Parathyroid adenoma (tissue), 2 donors: Measurements from ENCODE around the gene PCSK6.

Experiments
- H2AFZ ChIP-seq: fragments of 300-600 bp; sonication (generic); one replicate; pipeline ENCODE4 v1.7.0; 2017; ENCODE audit warnings: antibody characterized with exemption, mild to moderate bottlenecking
- H3K27ac ChIP-seq: fragments of 300-600 bp; sonication (generic); one replicate; pipeline ENCODE4 v1.7.0; 2017
- H3K27me3 ChIP-seq: fragments of 300-600 bp; sonication (generic); one replicate; pipeline ENCODE4 v1.7.0; 2017; ENCODE audit warnings: low read length; ENCODE audit not compliant: control insufficient read depth, insufficient read depth
- H3K36me3 ChIP-seq: fragments of 300-600 bp; sonication (generic); one replicate; pipeline ENCODE4 v1.7.0; 2017; ENCODE audit warnings: low read length; ENCODE audit not compliant: control insufficient read depth, insufficient read depth
- H3K4me1 ChIP-seq: fragments of 300-600 bp; sonication (generic); one replicate; pipeline ENCODE4 v1.7.0; 2017; ENCODE audit warnings: control low read depth
- H3K4me2 ChIP-seq: fragments of 300-600 bp; sonication (generic); one replicate; pipeline ENCODE4 v1.7.0; 2017; ENCODE audit warnings: low read length
- H3K4me3 ChIP-seq: fragments of 300-600 bp; sonication (generic); one replicate; pipeline ENCODE4 v1.7.0; 2017; ENCODE audit warnings: low read depth, low read length
- H3K79me2 ChIP-seq: fragments of 300-600 bp; sonication (generic); one replicate; pipeline ENCODE4 v1.7.0; 2017; ENCODE audit warnings: control low read depth
- H3K9ac ChIP-seq: fragments of 300-600 bp; sonication (generic); one replicate; pipeline ENCODE4 v1.7.0; 2017; ENCODE audit warnings: mild to moderate bottlenecking
- H3K9me3 ChIP-seq: fragments of 300-600 bp; sonication (generic); one replicate; pipeline ENCODE4 v1.7.0; 2017; ENCODE audit warnings: low read length; ENCODE audit not compliant: control insufficient read depth
- CTCF ChIP-seq: fragments of 300-600 bp; sonication (generic); IDR thresholded peaks from one replicate; pipeline ENCODE4 v1.7.0; 2017; ENCODE audit warnings: antibody characterized with exemption, mild to moderate bottlenecking
- donor health status: primary hyperparathyroidism.

The PCSK6 gene

GRCh38 chr15:101498717-101499480, 9.4 kb upstream of the PCSK6 start:
- no peaks in the 10 kb centered on the region for H3K36me3 ChIP-seq
- no peaks in the 10 kb centered on the region for H3K9me3 ChIP-seq
- H3K4me1 ChIP-seq = no peaks in the 10 kb centered on the region
- H3K27me3 ChIP-seq = no peaks in the 10 kb centered on the region
- H2AFZ ChIP-seq = no peak overlapping the region
- no peaks in the 10 kb centered on the region for H3K79me2 ChIP-seq
- H3K27ac ChIP-seq = no peak overlapping the region
- TF ChIP-seq CTCF = no peak
- H3K9ac ChIP-seq = no peak overlapping the region
- H3K4me3 ChIP-seq = no peak overlapping the region
- H3K4me2 ChIP-seq = no peak overlapping the region

GRCh38 chr15:101498076-101498716, 8.7 kb upstream of the PCSK6 start:
- H2AFZ ChIP-seq = no peak overlapping the region
- H3K79me2 ChIP-seq = no peaks in the 10 kb centered on the region
- no peaks in the 10 kb centered on the region for H3K4me1 ChIP-seq
- H3K9me3 ChIP-seq = no peaks in the 10 kb centered on the region
- H3K27me3 ChIP-seq = no peaks in the 10 kb centered on the region
- H3K4me2 ChIP-seq = no peak overlapping the region
- no peak overlapping the region for H3K4me3 ChIP-seq
- H3K27ac ChIP-seq = no peak overlapping the region
- H3K36me3 ChIP-seq = no peaks in the 10 kb centered on the region
- no peak overlapping the region for H3K9ac ChIP-seq
- no peak for TF ChIP-seq CTCF

GRCh38 chr15:101497484-101498034, 8.1 kb upstream of the PCSK6 start:
- no peaks in the 10 kb centered on the region for H3K79me2 ChIP-seq
- H2AFZ ChIP-seq = no peak overlapping the region
- no peak for TF ChIP-seq CTCF
- no peak overlapping the region for H3K9ac ChIP-seq
- no peak overlapping the region for H3K4me3 ChIP-seq
- no peak overlapping the region for H3K27ac ChIP-seq
- H3K27me3 ChIP-seq = no peaks in the 10 kb centered on the region
- H3K36me3 ChIP-seq = no peaks in the 10 kb centered on the region
- H3K9me3 ChIP-seq = no peaks in the 10 kb centered on the region
- no peak overlapping the region for H3K4me2 ChIP-seq
- no peaks in the 10 kb centered on the region for H3K4me1 ChIP-seq

GRCh38 chr15:101497017-101497416, 7.5 kb upstream of the PCSK6 start:
- Histone ChIP-seq H3K9me3 (no peaks in the 10 kb centered on the region), H2AFZ (no peak overlapping the region), H3K4me2 (no peak overlapping the region), H3K9ac (no peak overlapping the region), H3K27ac (no peak overlapping the region), H3K27me3 (no peaks in the 10 kb centered on the region), H3K4me3 (no peak overlapping the region), H3K4me1 (no peaks in the 10 kb centered on the region), H3K36me3 (no peaks in the 10 kb centered on the region), H3K79me2 (no peaks in the 10 kb centered on the region)
- TF ChIP-seq CTCF = no peak
